Bronchial epithelial cell (primary cell): ENCODE results near the gene SRR. TPM values are rescaled to one million over a fixed set of nuclear protein-coding genes. Genes with fewer than 3 reads are reported as not detected.

Source experiments
- DNase-seq: peaks from one replicate; pipeline ENCODE4 v3.0.0-alpha.2; 2010; ENCODE audit warnings: low read depth
- FAIRE-seq: peaks from 2 replicates; lab custom pipeline; 2011; peaks lifted over from hg19 to GRCh38; lab: Jason Lieb, UNC
- H3K27me3 ChIP-seq: 2 replicates; pipeline ENCODE4 v1.5.1; 2011; ENCODE audit warnings: low read length; ENCODE audit not compliant: control insufficient read depth, insufficient read depth
- H3K36me3 ChIP-seq: 2 replicates; pipeline ENCODE4 v1.5.1; 2011; ENCODE audit warnings: low read length; ENCODE audit not compliant: control insufficient read depth, insufficient read depth
- H3K4me3 ChIP-seq: 2 replicates; pipeline ENCODE4 v1.5.1; 2011; ENCODE audit warnings: mild to moderate bottlenecking, low read depth, low read length, control low read depth
- CTCF ChIP-seq: IDR thresholded peaks from 2 replicates; pipeline ENCODE4 v1.5.1; 2011; ENCODE audit warnings: mild to moderate bottlenecking, moderate library complexity, low read length, control low read depth, inconsistent platforms; ENCODE audit not compliant: insufficient read depth, severe bottlenecking
- total RNA-seq: library from RNA; depleted of rRNA; stranded (reverse); fragments of >200 nt; gene quantifications from 2 replicates; pipeline ENCODE4 v1.2.1, GENCODE V29; 2014

The SRR gene
- total RNA-seq, 1 donor from 2014 or later = 10.5 TPM

- DNase-seq = peak; percentile 78
- no peak for FAIRE-seq
- Histone ChIP-seq H3K27me3 (no peaks in the 10 kb centered on the region), H3K36me3 (peaks cover 24% of the 10 kb centered on the region), H3K4me3 (peak within 1 kb of the TSS; percentile 89)
- TF ChIP-seq CTCF = peak; percentile 53
Measured at GRCh38 chr17:2336215-2336851, 32.6 kb downstream of the SRR start, which contains the start of gene TSR1. TSR1 (minus strand) TSS chr17:2336457; CDS start chr17:2336427, 30 bp downstream.

DNA sequence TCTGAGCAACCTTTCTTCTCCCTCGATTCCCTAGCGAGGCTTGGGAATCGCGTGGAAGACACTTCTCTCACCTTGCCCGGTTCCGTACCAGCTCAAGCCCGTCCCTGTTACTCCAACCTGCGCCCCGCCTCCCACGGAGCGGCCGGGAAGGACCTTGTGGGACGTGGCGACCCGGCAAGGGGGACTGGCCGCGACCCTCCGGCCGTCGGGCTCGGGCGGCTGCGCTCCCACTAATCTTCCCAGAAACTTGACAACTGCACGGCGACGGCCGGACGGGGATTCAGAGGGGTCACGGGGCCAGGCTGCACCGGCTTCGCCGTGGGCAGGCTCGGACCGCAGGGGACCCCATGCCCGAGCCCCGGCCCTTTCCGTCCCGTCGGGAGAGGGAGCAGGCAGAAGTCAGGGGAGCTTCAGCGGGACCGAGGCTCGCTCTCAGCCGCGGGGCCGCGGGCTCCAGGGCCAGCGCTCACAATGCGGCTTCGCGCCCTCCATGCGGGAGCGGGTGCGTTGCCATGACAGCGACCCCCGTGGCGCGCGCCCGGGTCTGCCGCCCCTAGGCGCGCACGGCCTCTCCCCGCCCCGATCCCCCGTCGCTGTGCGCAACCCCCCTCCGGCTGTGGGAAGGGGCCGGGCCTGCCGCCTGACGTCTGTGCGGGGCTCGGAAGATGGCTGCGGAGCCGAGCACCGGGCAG, 33.2 kb downstream of the SRR start, which contains the start of gene SGSM2:
Gene SGSM2 (plus strand): TSS at position 650 of the 692 bp plus-strand sequence. CDS start 188 bp downstream, outside the sequence.
- FAIRE-seq (no peak), DNase-seq (no peak)
- Histone ChIP-seq H3K27me3 (no peaks in the 10 kb centered on the region), H3K36me3 (peaks cover 21% of the 10 kb centered on the region), H3K4me3 (peak within 1 kb of the TSS; percentile 89)
- TF ChIP-seq CTCF = no peak

- Histone ChIP-seq H3K4me3 (peak overlapping the region; percentile 89), H3K27me3 (no peaks in the 10 kb centered on the region), H3K36me3 (peaks cover 17% of the 10 kb centered on the region)
- TF ChIP-seq CTCF = no peak
- DNase-seq (peak; percentile 33), FAIRE-seq (no peak)
Measured at GRCh38 chr17:2337544-2338314, 34.0 kb downstream of the SRR start.

DNA sequence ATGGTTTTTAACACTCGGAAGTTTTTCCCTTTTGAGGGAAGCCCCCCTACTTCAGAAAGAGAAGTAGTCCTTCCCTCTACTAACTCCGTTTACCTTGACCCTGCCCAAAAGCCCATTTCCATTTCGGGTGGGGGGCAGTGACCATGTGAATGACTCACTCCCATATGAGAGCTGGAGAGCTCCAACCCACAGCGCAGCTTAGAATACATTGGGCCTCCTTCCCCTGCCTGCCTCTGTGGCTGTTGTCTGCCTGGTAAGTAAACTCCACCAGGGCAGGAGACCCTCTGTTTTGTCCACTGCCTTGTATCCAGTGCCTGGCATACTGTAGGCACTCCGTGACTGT, 34.5 kb downstream of the SRR start:
- DNase-seq = no peak
- FAIRE-seq = no peak
- Histone ChIP-seq H3K27me3 (no peaks in the 10 kb centered on the region), H3K36me3 (peaks cover 16% of the 10 kb centered on the region), H3K4me3 (peak overlapping the region; percentile 89)
- no peak for TF ChIP-seq CTCF

- Histone ChIP-seq H3K27me3 (no peaks in the 10 kb centered on the region), H3K36me3 (peaks cover 4% of the 10 kb centered on the region), H3K4me3 (no peak overlapping the region)
- peak; percentile 32 for DNase-seq
- no peak for TF ChIP-seq CTCF
- FAIRE-seq = no peak
Measured at GRCh38 chr17:2343421-2343820, 39.7 kb downstream of the SRR start.
